Stimulated activated effector memory CD8-positive, alpha-beta T cell treated with anti-CD3 and anti-CD28 coated beads, Interleukin-12 subunit alpha, Interleukin-12 subunit beta, amount 100 ng/mL, for 72 hours (primary cell): ENCODE results near the gene PTRH1.

Experiments
- ATAC-seq: fragments of 150-1000 bp; cut with Tn5 transposase; 2 replicates; pipeline ENCODE4 v1.10.0; 2021
- DNase-seq, 2 donors: peaks; one replicate each; pipeline ENCODE4 v3.0.0; 2021 to 2022; ENCODE audit warnings: low spot score in 2 of 2
- H3K27ac Mint-ChIP-seq: one replicate; pipeline ENCODE4 v1.8.0; 2022; ENCODE audit warnings: mild to moderate bottlenecking, mixed read lengths
- H3K36me3 Mint-ChIP-seq: one replicate; pipeline ENCODE4 v1.8.0; 2022; ENCODE audit warnings: mild to moderate bottlenecking, mixed read lengths
- H3K4me1 Mint-ChIP-seq: one replicate; pipeline ENCODE4 v1.8.0; 2022; ENCODE audit warnings: mixed read lengths
- H3K4me3 Mint-ChIP-seq: one replicate; pipeline ENCODE4 v1.8.0; 2022; ENCODE audit warnings: mild to moderate bottlenecking, mixed read lengths
- H3K9me3 Mint-ChIP-seq: one replicate; pipeline ENCODE4 v1.8.0; 2022; ENCODE audit warnings: mixed read lengths

The PTRH1 gene

GRCh38 chr9:127680226-127680625 lies 35.2 kb downstream of the PTRH1 start:
- Mint-ChIP-seq H3K36me3 (no peaks in the 10 kb centered on the region), H3K4me1 (no peaks in the 10 kb centered on the region), H3K9me3 (no peaks in the 10 kb centered on the region), H3K27ac (peak overlapping the region; percentile 40), H3K4me3 (no peak overlapping the region)
- ATAC-seq (no peak), DNase-seq (no peak)

DNA sequence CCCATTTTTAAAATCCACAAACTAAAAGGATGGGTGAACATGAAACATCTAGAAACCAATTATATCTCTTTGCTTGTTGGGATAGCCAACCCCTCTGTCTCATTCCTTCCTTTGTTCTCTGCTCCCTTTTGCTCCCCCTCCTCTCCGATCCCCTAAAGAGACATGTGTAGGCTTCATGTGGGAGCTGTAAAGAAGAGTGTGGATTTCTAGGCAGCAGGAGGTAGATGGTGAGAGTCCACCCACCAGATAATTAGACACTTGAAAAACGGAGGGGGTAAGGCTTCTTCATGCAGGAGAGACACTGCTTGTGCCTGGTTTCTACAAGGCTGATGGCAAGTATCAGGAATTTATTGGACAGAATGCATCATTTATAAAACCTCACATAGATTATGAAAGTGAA lies 36.0 kb downstream of the PTRH1 start:
- Mint-ChIP-seq H3K9me3 (no peaks in the 10 kb centered on the region), H3K27ac (no peak overlapping the region), H3K4me1 (no peaks in the 10 kb centered on the region), H3K4me3 (no peak overlapping the region), H3K36me3 (no peaks in the 10 kb centered on the region)
- ATAC-seq (no peak), DNase-seq (no peak)

GRCh38 chr9:127676638-127677037 lies 38.8 kb downstream of the PTRH1 start:
- Mint-ChIP-seq H3K4me1 (no peaks in the 10 kb centered on the region), H3K9me3 (no peaks in the 10 kb centered on the region), H3K27ac (no peak overlapping the region), H3K36me3 (no peaks in the 10 kb centered on the region), H3K4me3 (no peak overlapping the region)
- no peak for ATAC-seq
- no peak for DNase-seq

- Mint-ChIP-seq H3K4me3 (no peak overlapping the region), H3K36me3 (no peaks in the 10 kb centered on the region), H3K4me1 (no peaks in the 10 kb centered on the region), H3K9me3 (no peaks in the 10 kb centered on the region), H3K27ac (no peak overlapping the region)
- ATAC-seq = no peak
- DNase-seq = no peak
These were observed 42.2 kb downstream of the PTRH1 start for GRCh38 chr9:127673234-127673633.

DNA sequence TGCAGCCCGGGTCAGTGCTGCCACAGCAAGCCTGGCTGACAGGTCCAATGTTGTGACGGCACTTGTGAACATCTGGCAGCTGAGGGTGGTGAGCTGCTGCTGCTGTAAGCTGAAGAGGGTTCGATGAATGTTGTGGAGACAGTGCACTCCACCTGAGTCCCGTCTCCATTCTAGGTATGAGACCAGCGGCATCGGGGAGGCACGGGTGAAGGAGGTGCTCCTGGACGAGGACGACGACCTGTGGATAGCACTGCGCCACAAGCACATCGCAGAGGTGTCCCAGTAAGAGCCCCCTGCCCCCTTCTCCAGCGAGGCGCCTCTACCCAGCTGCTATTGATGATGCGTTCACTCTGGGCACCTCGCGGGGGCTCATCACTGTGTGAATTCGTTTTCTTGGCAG lies 47.6 kb downstream of the PTRH1 start:
- H3K4me1 Mint-ChIP-seq = no peaks in the 10 kb centered on the region
- no peaks in the 10 kb centered on the region for H3K36me3 Mint-ChIP-seq
- DNase-seq (no peak), ATAC-seq (no peak)
- H3K27ac Mint-ChIP-seq = no peak overlapping the region
- H3K9me3 Mint-ChIP-seq = no peaks in the 10 kb centered on the region
- H3K4me3 Mint-ChIP-seq = no peak overlapping the region

- Mint-ChIP-seq H3K4me3 (no peak overlapping the region), H3K9me3 (no peaks in the 10 kb centered on the region), H3K27ac (no peak overlapping the region), H3K4me1 (no peaks in the 10 kb centered on the region), H3K36me3 (no peaks in the 10 kb centered on the region)
- no peak for DNase-seq
- ATAC-seq = no peak
These were observed 48.2 kb downstream of the PTRH1 start for GRCh38 chr9:127667127-127667844.

- Mint-ChIP-seq H3K4me3 (no peak overlapping the region), H3K9me3 (no peaks in the 10 kb centered on the region), H3K4me1 (no peaks in the 10 kb centered on the region), H3K36me3 (no peaks in the 10 kb centered on the region), H3K27ac (no peak overlapping the region)
- ATAC-seq (no peak), DNase-seq (no peak)
These were observed 50.6 kb downstream of the PTRH1 start for GRCh38 chr9:127664678-127665507.

DNA sequence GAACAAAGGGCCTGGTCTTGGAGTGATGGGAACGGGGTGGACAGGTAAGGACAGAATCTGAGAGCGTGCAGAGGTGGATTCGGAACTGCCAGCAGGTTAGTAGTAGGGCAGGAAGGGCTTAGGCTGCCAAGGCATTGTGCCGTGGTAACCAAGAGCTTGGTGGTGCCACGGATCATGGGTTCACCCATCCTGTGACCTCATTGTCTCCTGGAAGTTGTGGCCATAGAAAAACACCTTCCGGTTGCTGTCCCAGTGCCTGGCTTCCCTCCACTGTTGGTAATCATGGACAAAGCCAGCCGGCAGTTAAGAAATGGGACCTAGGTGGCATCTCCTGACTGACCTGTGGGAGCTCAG lies 51.2 kb downstream of the PTRH1 start:
- Mint-ChIP-seq H3K36me3 (no peaks in the 10 kb centered on the region), H3K27ac (no peak overlapping the region), H3K4me3 (no peak overlapping the region), H3K9me3 (no peaks in the 10 kb centered on the region), H3K4me1 (no peaks in the 10 kb centered on the region)
- DNase-seq (no peak), ATAC-seq (no peak)
